ENCODE results near the gene MN1. TPM values are rescaled to one million over a fixed set of nuclear protein-coding genes. Genes with fewer than 3 reads are reported as not detected.
"Not testable (repeated sequence)": the region's sequence is repeated elsewhere in the genome, so short reads cannot be mapped to it uniquely, and the experiment has no call there.

Gene MN1
- total RNA-seq, 1 donor from 2014 or later = 4.0 TPM

GRCh38 chr22:27745154-27745553, 56.4 kb downstream of the MN1 start:
- ATAC-seq (no peak), DNase-seq (peak; percentile 6)
- Histone ChIP-seq H3K27me3 (no peaks in the 10 kb centered on the region), H3K4me3 (no peak overlapping the region), H3K36me3 (no peaks in the 10 kb centered on the region), H3K4me1 (peaks cover 14% of the 10 kb centered on the region), H3K27ac (no peak overlapping the region), H3K9me3 (no peaks in the 10 kb centered on the region)
- intact Hi-C loops (cut with DNase I) = no loop called here
- TF ChIP-seq CTCF (IDR thresholded peaks at IDR 0.05) = no peak

- H3K4me1 ChIP-seq; intact Hi-C loops (cut with DNase I); H3K36me3 ChIP-seq; H3K9me3 ChIP-seq; H3K27me3 ChIP-seq; H3K4me3 ChIP-seq; ATAC-seq; H3K27ac ChIP-seq: not testable (repeated sequence)
- DNase-seq = peak; percentile 40
These were observed 57.5 kb downstream of the MN1 start for GRCh38 chr22:27744078-27744477.

GRCh38 chr22:27740202-27740748, 61.3 kb downstream of the MN1 start:
- intact Hi-C loops (cut with DNase I) = no loop called here
- ATAC-seq = no peak

GRCh38 chr22:27737521-27737920, 64.0 kb downstream of the MN1 start:
- no peak for TF ChIP-seq CTCF (IDR thresholded peaks at IDR 0.05)
- Histone ChIP-seq H3K9me3 (peaks cover 4% of the 10 kb centered on the region), H3K36me3 (no peaks in the 10 kb centered on the region), H3K27me3 (no peaks in the 10 kb centered on the region), H3K4me3 (no peak overlapping the region), H3K27ac (no peak overlapping the region), H3K4me1 (no peaks in the 10 kb centered on the region)
- DNase-seq (no peak), ATAC-seq (no peak)
- intact Hi-C loops (cut with DNase I) = no loop called here

More at GRCh38 chr22:27740202-27740748, 61.3 kb downstream of the MN1 start:
- TF ChIP-seq CTCF (IDR thresholded peaks at IDR 0.05) = no peak
- H3K4me3 ChIP-seq = no peak overlapping the region
- no peak for DNase-seq
- H3K27ac ChIP-seq = no peak overlapping the region
- no peaks in the 10 kb centered on the region for H3K27me3 ChIP-seq
- H3K36me3 ChIP-seq = no peaks in the 10 kb centered on the region
- no peaks in the 10 kb centered on the region for H3K4me1 ChIP-seq
- H3K9me3 ChIP-seq = peaks cover 4% of the 10 kb centered on the region

GRCh38 chr22:27734066-27734465, 67.5 kb downstream of the MN1 start:
- no peaks in the 10 kb centered on the region for H3K27me3 ChIP-seq
- DNase-seq = peak; percentile 12
- no peak for TF ChIP-seq CTCF (IDR thresholded peaks at IDR 0.05)

GRCh38 chr22:27732841-27733240, 68.7 kb downstream of the MN1 start:
- no peaks in the 10 kb centered on the region for H3K27me3 ChIP-seq
- DNase-seq = no peak

More at GRCh38 chr22:27734066-27734465, 67.5 kb downstream of the MN1 start:
- Histone ChIP-seq H3K4me3 (no peak overlapping the region), H3K4me1 (no peaks in the 10 kb centered on the region), H3K9me3 (peaks cover 4% of the 10 kb centered on the region), H3K36me3 (no peaks in the 10 kb centered on the region), H3K27ac (no peak overlapping the region)
- ATAC-seq = no peak
- intact Hi-C loops (cut with DNase I) = no loop called here

More at GRCh38 chr22:27732841-27733240, 68.7 kb downstream of the MN1 start:
- no peak for TF ChIP-seq CTCF (IDR thresholded peaks at IDR 0.05)
- no peaks in the 10 kb centered on the region for H3K4me1 ChIP-seq
- no peak for ATAC-seq
- H3K4me3 ChIP-seq = no peak overlapping the region
- intact Hi-C loops (cut with DNase I) = no loop called here
- peaks cover 4% of the 10 kb centered on the region for H3K9me3 ChIP-seq
- no peak overlapping the region for H3K27ac ChIP-seq
- no peaks in the 10 kb centered on the region for H3K36me3 ChIP-seq

Measured in upper lobe of right lung (tissue), 1 donor.